ENCODE data around the gene THSD4. TPM values are rescaled to one million over a fixed set of nuclear protein-coding genes. Genes with fewer than 3 reads are reported as not detected.
A peak's percentile ranks its signal among the peaks of the same experiment; 100 is the strongest.

The THSD4 gene
- total and polyA plus RNA-seq, 9 of the 15 experiments (the other 6 are each of a cell fraction or from before 2014, with no cell fraction given) = 0.04 TPM; not detected in 5

DNA sequence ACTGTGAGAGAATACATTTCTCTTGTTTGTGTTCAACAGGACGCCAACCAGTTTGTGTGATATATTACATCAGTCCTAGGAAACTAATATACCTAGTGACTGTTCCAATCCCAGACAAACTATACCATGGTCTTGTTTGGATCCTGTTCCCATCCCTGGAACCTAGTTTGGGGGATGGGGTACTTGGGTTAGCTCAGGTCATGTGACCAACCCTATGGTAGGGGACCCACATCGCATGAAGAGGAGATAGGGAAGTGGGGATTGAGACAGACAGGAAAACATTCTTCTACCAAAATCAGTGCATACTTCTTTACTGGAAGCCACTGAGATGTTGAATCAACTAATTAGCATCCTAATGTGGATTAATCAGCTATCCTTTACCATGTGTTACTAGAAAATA, 146.1 kb downstream of the THSD4 start:
- H4K20me1 ChIP-seq (replicated peaks; ENCODE audit: control insufficient read depth, insufficient read depth, low read length) = no peaks in the 10 kb centered on the region
- no peaks in the 10 kb centered on the region for H3K9me3 ChIP-seq (replicated peaks; ENCODE audit: control insufficient read depth, insufficient read depth, low read depth, low read length)
- H3K27ac ChIP-seq (ENCODE audit: extremely low read depth, low read depth, low read length) = no peak overlapping the region
- H3K4me1 ChIP-seq (replicated peaks in 1 of 2; ENCODE audit: control insufficient read depth in 2 of 2, insufficient read depth in 2 of 2, low read length in 2 of 2) = no peaks in the 10 kb centered on the region
- CTCF ChIA-PET (ENCODE audit: low intra/inter-chr PET ratio) = no interaction called here
- H3K4me3 ChIP-seq = no peak overlapping the region
- H3K79me2 ChIP-seq (ENCODE audit: control insufficient read depth, insufficient read depth, low read length) = no peaks in the 10 kb centered on the region
- TF ChIP-seq, protein P1, sequence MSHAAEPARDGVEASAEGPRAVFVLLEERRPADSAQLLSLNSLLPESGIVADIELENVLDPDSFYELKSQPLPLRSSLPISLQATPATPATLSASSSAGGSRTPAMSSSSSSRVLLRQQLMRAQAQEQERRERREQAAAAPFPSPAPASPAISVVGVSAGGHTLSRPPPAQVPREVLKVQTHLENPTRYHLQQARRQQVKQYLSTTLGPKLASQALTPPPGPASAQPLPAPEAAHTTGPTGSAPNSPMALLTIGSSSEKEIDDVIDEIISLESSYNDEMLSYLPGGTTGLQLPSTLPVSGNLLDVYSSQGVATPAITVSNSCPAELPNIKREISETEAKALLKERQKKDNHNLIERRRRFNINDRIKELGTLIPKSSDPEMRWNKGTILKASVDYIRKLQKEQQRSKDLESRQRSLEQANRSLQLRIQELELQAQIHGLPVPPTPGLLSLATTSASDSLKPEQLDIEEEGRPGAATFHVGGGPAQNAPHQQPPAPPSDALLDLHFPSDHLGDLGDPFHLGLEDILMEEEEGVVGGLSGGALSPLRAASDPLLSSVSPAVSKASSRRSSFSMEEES (CRISPR knock-in tag; IDR thresholded peaks at IDR 0.05) = peak; percentile 66
- TF ChIP-seq EP300 (IDR thresholded peaks at IDR 0.05; ENCODE audit: low read length) (no peak), ZKSCAN1 (IDR thresholded peaks at IDR 0.05; ENCODE audit: low read depth, low read length) (no peak)
- intact Hi-C loops (cut with micrococcal nuclease) = no loop called here
- no peak overlapping the region for H3K4me2 ChIP-seq (ENCODE audit: insufficient read depth, low read length)
- POLR2A ChIA-PET = no interaction called here
- DNase-seq (ENCODE audit: extremely low read depth in 1 of 4, low spot score in 3 of 4) (no peak), FAIRE-seq (no peak), ATAC-seq (no peak)
- WGBS (ENCODE audit: insufficient coverage, low coverage, missing lambda C conversion rate) = 4% methylated on average over 2 of the region's 2 CpGs
- in situ Hi-C loops (cut with MboI) = no loop called here
- no peaks in the 10 kb centered on the region for H3K9me1 ChIP-seq (ENCODE audit: control insufficient read depth, insufficient read depth, low read length)
- H2AFZ ChIP-seq (ENCODE audit: low read depth, low read length) = no peak overlapping the region
- no peak overlapping the region for H3K9ac ChIP-seq (ENCODE audit: insufficient read depth in 1 of 2, low read depth in 2 of 2, low read length in 2 of 2)
- BruUV-seq (replicated peaks) = no TSS peak
- no peaks in the 10 kb centered on the region for H3K36me3 ChIP-seq (ENCODE audit: control insufficient read depth, insufficient read depth, low read length)
- no peaks in the 10 kb centered on the region for H3K27me3 ChIP-seq (ENCODE audit: control insufficient read depth in 2 of 2, insufficient read depth in 2 of 2, low read length in 2 of 2)

DNA sequence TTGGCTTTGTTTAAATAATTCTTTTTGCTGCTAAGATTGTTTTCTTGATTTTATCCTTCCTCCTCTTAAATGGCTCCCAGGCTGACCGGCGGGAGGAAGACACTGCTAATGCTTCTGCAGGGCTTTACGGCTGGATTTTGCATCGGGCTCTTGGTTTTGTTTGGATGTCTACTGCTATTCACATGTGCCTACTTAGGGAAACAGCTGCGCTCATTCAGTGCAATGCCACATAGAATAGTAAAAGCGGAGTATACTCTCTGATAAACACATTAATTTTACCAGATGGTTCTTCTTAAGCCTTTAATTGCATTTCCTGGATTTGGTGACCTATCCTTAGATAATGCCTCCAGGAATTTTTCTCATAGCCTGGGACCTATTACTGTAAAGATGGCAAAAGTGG, 146.6 kb downstream of the THSD4 start:
- 0% methylated on average over 6 of the region's 6 CpGs for WGBS (ENCODE audit: insufficient coverage, low coverage, missing lambda C conversion rate)
- Histone ChIP-seq H4K20me1 (replicated peaks; ENCODE audit: control insufficient read depth, insufficient read depth, low read length) (no peaks in the 10 kb centered on the region), H2AFZ (ENCODE audit: low read depth, low read length) (no peak overlapping the region), H3K9me1 (ENCODE audit: control insufficient read depth, insufficient read depth, low read length) (no peaks in the 10 kb centered on the region), H3K4me1 (replicated peaks in 1 of 2; ENCODE audit: control insufficient read depth in 2 of 2, insufficient read depth in 2 of 2, low read length in 2 of 2) (no peaks in the 10 kb centered on the region), H3K4me2 (ENCODE audit: insufficient read depth, low read length) (no peak overlapping the region), H3K27ac (ENCODE audit: extremely low read depth, low read depth, low read length) (no peak overlapping the region), H3K9ac (ENCODE audit: insufficient read depth in 1 of 2, low read depth in 2 of 2, low read length in 2 of 2) (no peak overlapping the region), H3K36me3 (ENCODE audit: control insufficient read depth, insufficient read depth, low read length) (no peaks in the 10 kb centered on the region), H3K9me3 (replicated peaks; ENCODE audit: control insufficient read depth, insufficient read depth, low read depth, low read length) (no peaks in the 10 kb centered on the region), H3K27me3 (ENCODE audit: control insufficient read depth in 2 of 2, insufficient read depth in 2 of 2, low read length in 2 of 2) (no peaks in the 10 kb centered on the region), H3K79me2 (ENCODE audit: control insufficient read depth, insufficient read depth, low read length) (no peaks in the 10 kb centered on the region), H3K4me3 (no peak overlapping the region)
- ChIA-PET POLR2A (no interaction called here), CTCF (ENCODE audit: low intra/inter-chr PET ratio) (no interaction called here)
- no peak for FAIRE-seq
- DNase-seq (ENCODE audit: extremely low read depth in 1 of 4, low spot score in 3 of 4) = no peak
- BruUV-seq (replicated peaks) = no TSS peak
- in situ Hi-C loops (cut with MboI) (no loop called here), intact Hi-C loops (cut with micrococcal nuclease) (no loop called here)
- no peak for ATAC-seq
- TF ChIP-seq XRCC4 (IDR thresholded peaks at IDR 0.05; ENCODE audit: extremely low read depth, insufficient read depth, insufficient read length) = no peak
- TF ChIP-seq KDM2B (CRISPR knock-in tag; IDR thresholded peaks at IDR 0.05) = no peak
- TF ChIP-seq, protein P2, sequence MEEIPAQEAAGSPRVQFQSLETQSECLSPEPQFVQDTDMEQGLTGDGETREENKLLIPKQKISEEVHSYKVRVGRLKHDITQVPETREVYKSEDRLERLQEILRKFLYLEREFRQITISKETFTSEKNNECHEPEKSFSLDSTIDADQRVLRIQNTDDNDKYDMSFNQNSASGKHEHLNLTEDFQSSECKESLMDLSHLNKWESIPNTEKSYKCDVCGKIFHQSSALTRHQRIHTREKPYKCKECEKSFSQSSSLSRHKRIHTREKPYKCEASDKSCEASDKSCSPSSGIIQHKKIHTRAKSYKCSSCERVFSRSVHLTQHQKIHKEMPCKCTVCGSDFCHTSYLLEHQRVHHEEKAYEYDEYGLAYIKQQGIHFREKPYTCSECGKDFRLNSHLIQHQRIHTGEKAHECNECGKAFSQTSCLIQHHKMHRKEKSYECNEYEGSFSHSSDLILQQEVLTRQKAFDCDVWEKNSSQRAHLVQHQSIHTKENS (CRISPR knock-in tag; IDR thresholded peaks at IDR 0.05) = no peak
- no peak for TF ChIP-seq SREBF1 (IDR thresholded peaks at IDR 0.05; ENCODE audit: borderline replicate concordance, low read depth, low read length)
- TF ChIP-seq TAF1 (IDR thresholded peaks at IDR 0.05; ENCODE audit: control insufficient read depth, extremely low read depth, insufficient read depth, low read length, severe bottlenecking) = no peak
- TF ChIP-seq SMAD4 (CRISPR knock-in tag; conservative IDR thresholded peaks at IDR 0.05) = no peak
- TF ChIP-seq SRF (CRISPR knock-in tag; IDR thresholded peaks at IDR 0.05) = no peak
- TF ChIP-seq, protein P3, sequence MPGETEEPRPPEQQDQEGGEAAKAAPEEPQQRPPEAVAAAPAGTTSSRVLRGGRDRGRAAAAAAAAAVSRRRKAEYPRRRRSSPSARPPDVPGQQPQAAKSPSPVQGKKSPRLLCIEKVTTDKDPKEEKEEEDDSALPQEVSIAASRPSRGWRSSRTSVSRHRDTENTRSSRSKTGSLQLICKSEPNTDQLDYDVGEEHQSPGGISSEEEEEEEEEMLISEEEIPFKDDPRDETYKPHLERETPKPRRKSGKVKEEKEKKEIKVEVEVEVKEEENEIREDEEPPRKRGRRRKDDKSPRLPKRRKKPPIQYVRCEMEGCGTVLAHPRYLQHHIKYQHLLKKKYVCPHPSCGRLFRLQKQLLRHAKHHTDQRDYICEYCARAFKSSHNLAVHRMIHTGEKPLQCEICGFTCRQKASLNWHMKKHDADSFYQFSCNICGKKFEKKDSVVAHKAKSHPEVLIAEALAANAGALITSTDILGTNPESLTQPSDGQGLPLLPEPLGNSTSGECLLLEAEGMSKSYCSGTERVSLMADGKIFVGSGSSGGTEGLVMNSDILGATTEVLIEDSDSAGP (CRISPR knock-in tag; IDR thresholded peaks at IDR 0.05) = no peak
- no peak for TF ChIP-seq U2AF1 (optimal IDR thresholded peaks at IDR 0.05; ENCODE audit: low read depth, low read length)
- no peak for TF ChIP-seq ZNF253 (CRISPR knock-in tag; conservative IDR thresholded peaks at IDR 0.05)
